ENCODE data around the gene TMEM183A.

The TMEM183A gene

DNA sequence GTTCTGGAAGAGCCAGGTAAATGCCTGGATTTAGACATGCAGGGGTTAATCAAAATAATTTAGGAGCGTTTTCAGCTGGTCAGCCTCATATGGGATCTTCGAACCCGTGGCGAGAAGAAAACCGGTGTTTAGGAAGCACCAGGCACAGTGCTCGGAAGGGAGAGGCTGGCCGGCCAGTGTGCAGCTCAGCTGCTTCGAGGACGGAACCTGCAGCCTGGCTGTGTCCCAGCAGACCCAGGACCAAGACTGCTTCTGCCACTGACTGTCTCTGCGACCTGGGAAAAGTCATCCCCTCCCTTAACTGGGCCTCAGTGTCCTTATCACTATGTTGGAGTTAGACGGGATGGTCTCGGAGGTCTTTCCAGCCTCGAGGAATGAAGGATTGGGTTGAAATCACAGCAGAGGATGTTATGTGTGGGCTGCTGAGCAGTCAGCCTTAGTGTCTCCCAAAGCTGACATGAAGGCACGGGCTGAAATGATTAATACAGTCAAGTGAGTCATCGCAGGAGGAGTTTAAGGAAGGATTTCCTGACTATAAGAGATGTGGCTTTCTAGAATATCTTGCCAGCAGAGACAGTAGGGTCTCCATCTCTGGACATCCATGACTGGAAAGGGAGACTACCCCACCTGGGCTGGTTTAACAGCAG lies 39.9 kb downstream of the TMEM183A start:
- no peak for DNase-seq

DNA sequence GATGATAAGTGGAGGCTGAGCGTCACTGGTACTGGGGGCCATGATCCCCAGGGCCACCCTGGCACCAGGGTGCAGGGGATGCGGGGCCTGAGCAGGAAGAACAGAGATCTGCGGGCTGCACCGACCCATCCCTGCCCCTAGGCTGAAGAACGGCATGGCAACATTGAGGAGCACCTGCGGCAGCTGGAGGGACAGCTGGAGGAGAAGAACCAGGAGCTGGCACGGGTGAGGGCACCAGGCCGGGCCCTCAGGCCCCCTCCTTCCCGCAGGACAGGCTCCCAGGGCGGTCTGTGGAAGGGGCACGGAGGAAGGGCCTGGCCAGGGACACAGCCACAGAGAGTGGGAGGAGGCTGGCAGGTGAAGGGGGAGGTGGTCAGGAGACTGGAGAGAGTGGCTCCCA lies 40.9 kb downstream of the TMEM183A start:
- peak in 1 of 3 experiments; percentile 41 for DNase-seq

DNA sequence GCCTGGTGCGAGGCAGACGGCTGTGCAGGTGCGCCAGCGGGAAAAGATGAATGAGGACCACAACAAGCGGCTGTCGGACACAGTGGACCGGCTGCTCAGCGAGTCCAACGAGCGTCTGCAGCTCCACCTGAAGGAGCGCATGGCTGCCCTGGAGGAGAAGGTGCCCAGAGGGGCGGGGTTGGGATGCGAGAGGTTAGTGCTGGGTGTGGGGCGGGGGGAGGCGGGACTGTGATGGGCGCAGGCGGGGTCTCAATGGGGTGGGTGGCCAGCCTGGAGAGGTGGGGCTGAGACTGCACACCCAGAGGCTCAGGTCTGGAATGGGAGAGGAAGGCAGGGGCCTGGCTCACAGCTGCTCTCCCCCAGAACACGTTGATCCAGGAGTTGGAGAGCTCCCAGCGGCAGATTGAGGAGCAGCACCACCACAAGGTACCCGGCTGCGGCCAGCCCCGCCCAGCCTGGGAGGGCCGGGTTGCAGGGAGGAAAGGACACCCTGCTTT lies 41.4 kb downstream of the TMEM183A start:
- peak; percentile 31 to 72 (median 69) for DNase-seq

DNA sequence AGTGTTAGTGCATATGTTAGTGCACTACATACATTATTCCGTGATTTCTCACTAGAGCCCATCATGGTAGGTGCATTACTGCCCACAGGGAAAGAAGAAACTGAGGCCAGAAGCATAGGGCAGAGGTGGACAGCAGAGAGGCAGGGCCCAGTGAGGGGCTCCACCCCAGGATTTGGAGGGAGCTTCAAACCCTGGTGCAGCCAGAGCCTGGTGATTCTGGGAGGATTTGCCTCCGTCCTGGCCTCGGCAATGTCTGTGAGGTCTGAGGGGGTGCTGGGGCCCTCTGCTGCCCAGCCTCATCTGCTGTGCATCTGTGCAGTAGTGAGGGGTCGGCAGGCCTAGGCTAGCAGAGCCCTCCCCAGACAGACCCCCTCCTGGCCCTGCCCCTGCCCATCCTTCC lies 41.9 kb downstream of the TMEM183A start:
- no peak for DNase-seq

DNA sequence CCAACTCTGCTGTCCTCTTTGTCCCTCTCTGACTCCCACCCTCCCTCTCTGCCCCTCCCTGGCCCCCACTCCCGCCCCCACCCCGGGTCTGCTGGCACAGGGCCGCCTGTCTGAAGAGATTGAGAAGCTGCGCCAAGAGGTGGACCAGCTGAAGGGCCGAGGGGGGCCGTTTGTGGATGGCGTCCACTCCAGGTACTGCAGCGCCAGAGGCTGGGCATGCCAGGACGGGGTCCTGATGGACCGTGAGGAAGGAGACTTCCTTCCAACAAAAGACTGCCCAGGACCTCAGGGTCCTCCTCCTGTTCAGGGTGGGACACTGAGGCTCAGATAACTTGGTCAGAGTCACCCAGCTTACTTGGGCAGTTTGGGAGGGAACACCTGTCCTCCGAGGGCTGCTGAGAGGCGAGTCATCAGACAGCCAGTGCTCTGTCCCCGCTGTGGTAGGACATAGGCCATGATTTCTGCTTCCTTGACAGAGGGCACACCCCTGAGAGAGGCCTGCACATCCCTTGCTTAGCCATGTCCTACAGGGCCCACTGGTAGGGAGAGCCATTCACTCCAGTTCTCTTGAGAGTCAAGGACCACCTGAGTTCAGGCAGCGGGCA lies 42.5 kb downstream of the TMEM183A start:
- no peak for DNase-seq

DNA sequence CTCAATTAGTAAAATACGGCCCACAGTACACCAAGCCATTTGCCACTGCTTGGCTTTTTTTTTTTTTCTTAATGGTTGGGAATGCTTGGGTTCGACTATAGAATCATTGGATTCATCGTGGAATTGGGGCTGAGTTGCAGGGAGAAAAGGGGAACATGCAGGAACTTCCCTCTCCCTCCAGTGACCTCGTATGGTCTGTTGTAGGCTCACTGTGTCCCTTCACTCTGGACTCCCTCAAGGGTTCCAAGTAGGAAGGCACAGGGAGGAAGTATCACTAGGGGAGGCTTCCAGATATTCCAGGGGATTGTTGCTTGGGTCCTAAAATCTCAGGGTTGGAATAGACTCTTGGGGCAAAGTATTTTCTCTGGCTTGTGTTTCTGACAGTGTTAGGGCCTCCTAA lies 43.7 kb downstream of the TMEM183A start:
- no peak for DNase-seq

DNA sequence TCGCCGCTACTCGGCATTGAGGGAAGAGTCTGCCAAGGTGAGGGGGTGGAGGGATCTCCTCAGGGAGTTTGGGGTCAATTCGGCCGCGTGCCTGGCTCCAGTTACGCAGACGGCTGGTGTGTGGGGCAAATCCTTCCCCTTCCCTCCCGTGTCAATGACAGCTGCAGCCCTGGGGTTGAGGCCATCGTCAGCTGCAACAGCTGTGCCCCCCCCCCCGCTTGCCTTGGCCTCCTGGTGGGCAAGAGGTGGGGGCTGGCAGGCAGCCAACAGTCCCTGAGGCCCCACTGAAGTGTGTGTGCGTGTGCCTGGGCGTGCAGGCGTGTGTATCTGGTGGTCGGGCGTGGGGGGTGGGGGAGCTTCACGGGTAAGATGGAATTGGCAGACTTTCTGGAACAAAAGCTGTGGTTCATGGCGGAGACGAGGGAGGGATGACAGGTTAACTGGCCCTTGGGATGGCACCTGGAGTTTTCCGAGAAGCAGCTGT lies 44.7 kb downstream of the TMEM183A start:
- DNase-seq: peak; percentile 68 to 92 (median 78)

DNA sequence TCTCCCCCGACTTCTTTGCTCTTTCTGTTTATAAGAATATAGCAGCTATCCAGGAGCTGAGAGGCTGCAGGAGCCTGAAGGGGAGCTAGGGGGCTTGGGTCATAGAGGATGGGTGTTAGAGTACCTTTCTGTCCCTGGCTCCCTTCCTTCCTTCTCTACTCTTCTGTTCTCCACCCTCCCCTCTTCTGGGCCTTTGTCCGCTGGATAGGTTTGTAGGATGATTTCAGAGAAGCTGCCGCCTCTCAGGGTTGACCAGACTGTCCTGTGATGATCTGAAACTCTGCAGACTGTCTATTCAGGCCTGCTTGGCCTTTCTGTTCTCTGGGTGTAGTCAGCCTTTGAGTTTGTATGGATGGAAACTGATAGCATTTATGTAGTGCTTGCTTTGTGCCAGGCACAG lies 45.4 kb downstream of the TMEM183A start:
- DNase-seq: peak in 1 of 3 experiments; percentile 67

DNA sequence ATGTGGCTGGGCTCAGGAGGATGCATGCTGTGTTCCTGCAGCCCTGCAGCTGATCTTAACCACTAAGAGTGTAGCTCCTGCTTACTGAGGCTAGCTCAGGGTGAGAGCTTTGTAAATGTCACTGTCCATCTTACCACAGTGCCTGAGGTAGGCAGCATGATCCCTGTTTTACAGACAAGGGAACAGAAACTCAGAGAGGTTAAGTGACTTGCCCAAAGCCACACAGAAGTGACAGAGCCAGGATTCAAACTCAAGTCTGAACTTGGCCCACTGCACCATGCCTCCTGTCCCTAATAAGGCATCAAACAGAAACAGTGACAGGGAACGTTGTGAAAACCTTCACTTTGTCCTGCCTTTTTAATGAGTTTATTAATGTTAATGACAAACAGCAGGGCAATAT lies 47.0 kb downstream of the TMEM183A start:
- DNase-seq: no peak

DNA sequence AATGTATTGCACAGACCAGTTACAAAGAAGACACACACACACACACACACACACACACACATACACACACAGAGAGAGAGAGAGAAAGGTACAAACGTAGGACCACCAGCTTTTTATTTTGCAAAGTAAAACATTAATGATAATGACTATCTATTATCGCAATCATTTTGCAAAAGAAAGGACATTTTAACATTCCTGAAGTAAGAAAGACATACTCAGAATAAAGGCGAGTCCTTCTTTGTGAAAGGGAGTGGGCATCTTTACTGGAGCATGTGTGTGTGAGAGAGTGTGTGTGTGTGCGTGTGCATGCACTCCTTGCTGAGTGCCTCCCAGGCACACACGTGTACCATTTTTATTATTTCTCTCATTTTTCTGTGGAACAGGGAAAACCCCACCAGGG lies 47.5 kb downstream of the TMEM183A start:
- DNase-seq: no peak

DNA sequence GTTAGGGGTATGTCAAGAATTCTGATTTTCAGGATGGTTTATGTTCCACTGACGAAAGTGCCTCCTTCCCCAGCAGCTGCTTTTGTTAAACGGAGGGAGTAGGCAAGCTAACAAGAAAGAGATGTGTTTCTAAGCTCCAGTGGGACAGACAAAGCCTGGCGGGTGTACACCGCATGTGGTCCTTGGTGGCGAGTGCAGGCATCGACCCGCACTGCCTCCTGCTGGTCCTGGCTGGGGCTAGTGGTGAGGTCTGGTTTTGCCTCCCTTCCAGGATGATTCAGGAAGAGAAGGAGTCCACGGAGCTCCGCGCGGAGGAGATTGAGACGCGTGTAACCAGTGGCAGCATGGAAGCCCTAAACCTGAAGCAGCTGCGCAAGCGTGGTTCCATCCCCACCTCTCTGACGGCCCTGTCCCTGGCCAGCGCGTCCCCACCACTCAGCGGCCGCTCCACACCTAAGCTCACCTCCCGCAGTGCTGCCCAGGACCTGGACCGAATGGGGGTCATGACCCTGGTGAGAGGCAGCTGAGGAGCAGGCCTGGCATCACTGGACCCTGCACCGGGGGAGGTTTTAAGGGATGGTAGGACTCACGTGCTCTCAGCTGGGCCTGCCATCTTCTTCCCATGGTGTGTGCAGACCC lies 48.1 kb downstream of the TMEM183A start:
- no peak for DNase-seq

DNA sequence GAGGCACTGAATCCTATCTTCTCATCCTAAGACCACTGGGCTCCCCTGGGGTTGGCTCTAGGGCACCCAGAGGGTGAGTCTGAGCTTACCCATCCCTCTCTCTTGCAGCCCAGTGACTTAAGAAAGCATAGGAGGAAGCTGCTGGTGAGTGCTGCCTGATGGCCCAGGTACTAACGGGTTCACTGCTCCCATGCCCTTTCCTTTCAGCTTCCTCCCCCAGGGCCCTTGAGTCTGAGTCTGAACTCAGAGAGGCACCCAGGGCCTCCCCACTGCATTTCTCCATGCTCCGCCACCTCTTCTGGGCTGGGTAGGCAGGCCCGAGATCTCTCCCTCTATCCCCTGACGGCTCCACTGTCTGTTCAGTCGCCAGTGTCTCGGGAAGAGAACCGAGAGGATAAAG lies 48.8 kb downstream of the TMEM183A start:
- DNase-seq: no peak

DNA sequence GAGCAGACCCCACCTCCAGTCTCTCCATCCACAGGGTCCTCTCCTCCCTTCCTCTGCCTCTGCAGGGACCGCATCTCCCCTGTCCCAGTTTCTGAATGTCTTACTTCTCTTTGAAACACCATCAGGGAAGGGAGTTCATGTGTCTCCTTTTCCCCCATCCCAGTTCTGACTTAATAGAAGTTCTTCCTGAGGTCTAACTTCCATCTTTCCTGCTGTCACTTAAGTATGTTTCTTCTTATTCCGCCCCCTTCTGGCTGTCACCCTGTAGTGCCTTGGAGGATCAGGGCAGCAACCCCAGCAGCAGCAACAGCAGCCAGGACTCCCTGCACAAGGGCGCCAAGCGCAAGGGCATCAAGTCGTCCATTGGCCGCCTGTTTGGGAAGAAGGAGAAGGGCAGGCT lies 49.3 kb downstream of the TMEM183A start:
- no peak for DNase-seq

DNA sequence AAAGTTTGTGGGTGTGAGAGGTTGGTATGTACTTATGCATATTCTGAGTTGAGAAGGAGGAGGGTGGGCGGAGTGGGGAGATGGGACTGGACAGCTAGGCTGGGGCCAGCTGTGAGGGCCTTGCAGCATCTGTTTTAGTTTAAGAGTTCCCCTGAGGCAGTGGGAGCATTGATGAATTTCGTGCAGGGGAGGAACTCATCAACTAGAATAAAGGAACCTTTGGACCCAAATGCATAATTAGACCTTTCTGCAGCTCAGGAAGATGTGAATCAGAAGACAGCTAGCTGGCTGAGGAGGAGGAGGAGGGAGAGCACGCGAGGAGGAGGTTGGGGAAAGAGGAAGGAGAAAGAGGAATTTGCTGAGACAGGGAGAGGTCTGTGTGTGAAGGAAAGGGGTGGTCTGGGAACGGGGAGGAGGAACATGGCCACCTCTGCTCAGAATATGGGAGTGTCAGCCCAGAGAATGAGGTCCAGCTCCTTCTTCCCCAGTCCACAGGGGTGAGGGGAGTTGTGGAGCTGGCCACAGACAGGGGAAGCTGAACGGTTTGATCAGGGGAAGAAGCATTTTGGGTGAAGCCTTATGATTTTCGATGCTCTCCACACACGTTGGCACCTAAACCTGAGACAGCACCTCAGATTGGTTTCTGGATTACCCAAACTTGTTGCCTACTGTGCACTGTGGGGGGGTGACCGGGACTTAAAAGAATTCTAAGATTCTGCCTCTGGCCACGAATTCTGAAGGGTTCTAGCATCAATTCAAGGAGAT lies 50.9 kb downstream of the TMEM183A start:
- no peak for DNase-seq

DNA sequence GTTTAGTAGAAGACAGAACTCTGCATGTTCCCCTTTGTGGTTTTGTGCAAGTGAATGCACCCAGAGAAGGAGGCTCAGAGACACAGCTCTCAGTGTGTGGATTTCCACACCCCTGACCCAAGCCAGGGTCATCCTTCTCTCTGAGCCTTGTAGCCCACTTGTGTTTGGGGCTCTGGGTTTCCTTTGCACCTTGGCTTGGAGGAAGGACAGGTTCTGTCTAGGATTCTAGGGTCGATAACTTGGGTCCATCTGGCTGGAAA lies 51.4 kb downstream of the TMEM183A start:
- DNase-seq: no peak

DNA sequence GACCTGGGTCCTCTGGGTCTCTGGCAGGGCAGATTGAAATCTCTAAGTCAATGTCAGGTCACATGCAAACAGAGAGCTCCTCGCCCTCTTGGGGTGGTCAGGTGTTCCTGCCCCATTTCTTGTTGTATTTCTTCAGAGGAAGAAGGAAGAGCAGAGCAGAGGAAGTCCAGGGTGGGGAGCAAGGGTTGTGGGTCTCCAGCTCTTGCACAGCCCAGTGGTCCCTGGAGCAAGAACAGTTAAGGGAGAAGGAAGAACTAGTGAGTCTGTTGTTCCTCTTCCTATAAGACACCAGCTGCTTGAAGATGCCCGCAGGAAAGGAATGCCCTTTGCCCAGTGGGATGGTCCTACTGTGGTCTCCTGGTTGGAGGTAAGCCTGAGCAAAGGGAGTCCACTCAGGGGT lies 52.3 kb downstream of the TMEM183A start:
- no peak for DNase-seq

DNA sequence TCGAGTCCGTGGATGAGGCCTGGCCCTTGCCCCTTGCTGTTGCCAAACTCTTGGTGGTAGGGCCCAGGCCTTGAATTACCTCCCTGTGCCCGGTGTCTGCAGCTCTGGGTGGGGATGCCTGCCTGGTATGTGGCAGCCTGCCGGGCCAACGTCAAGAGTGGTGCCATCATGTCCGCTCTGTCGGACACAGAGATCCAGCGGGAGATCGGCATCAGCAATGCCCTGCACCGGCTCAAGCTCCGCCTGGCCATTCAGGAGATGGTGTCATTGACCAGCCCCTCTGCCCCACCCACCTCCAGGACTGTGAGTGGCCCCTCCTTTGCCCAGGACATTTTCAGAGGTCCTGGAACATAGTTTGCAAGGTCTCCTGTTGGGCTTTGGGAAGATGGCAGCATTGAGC lies 52.9 kb downstream of the TMEM183A start:
- DNase-seq: no peak

DNA sequence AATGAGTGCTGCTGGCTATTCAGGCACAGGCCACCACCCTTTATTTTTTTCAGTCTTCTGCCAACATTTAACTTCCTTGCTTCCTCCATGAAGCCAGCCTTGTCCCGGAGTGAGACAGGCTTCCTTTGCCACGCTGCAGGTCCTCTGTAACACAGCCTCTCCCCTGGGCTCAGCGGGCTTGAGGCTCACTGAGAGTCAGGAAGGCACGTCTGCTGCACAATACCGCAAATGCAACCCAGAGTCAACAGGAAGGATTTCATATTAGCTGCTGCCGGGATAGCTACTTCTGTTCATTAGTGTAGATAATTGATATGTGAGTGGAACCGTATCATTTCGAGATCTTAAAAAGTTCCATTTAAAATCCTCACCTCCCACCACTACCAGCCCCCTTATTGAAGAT lies 56.1 kb downstream of the TMEM183A start:
- DNase-seq: no peak

DNA sequence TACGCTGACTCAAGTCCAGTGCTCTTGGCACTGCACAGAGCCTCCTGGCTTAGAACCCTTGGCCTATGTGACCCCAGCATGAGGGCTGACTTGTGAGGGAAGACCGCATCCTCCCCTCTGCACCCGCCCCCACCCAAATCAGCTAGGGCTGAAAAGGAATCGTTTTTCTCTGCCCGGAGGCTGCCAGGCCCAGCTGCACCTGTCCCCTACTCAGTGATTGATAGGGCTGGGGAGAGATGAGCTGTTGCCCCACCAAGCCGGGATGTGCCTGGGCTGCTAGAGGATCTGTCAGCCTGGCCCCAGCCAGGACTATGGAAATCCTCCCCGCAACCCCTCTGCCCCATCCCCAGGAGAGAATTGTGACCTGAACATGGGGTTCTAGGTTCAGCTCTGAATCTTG lies 58.0 kb downstream of the TMEM183A start:
- no peak for DNase-seq

DNA sequence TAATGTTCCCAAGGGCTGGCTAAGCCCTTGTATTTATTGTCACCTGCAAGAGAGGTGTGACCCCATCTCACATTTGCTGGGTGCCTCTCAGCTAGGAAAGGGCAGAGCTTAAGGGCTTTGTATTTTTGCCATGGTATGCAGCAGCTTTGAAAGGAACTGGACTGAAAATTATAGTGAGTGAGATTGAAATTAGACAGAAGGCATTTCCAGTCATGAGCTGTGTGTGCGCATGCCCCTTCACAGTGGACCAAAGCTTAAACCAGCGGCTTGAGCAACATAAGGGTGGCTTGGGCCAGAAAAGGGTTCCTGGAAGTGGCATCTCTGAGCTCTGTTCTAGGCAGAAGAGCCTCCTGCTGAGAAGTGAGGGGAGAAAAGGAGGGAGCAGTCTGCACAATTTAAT lies 58.8 kb downstream of the TMEM183A start:
- no peak for DNase-seq

DNA sequence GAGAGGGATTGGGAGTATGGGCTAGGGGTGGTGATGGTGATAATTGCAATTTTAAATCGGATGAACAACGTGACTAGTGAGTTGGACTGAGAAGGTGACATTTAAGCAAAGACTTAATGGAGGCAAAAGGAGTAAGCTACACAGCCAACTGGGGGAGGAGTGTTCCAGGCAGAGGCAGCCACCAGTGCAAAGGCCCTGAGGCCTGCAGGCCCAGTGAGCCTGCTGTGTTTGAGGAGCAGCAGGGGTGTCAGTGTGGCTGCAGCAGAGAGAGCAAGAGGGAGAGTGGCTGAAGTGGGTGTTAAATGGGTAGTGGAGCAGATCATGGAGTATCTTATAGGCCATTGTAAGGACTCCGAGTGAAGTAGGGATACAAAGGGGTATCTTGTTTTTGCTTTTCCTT lies 59.8 kb downstream of the TMEM183A start:
- DNase-seq: no peak

DNA sequence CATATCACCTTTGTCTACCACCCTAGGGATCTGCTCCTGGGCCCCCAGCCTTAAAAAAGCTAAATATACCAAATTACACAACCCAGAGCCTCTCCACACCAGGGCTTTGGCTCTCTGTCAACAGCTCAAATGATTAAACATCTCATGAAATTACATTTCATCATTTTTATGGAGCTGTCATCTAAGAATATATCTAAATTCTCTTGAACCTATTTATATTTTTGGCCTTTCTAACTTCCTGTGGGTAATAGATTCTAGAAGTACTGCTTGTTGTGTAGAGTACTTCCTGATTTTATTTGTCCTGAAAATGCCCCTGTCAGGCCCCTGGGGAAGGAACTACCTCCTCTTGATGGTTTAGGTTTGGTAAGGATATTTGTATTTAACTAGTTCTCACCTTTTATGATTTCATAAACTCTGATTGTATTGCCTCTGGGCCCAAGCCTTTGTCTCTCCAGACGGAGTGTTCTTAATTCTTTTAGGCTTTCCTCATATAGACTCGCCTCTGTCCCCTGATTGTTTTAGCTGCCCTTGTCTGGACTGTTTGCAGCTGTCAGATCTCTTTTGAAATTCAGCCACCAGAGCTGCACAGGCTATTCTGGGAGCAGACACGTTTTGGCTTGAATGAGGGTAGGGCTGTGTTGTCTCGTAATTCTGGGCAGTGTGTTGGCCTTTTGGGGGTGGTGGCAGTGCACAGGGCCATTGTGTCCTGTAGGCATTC lies 62.0 kb downstream of the TMEM183A start:
- peak in 1 of 3 experiments; percentile 60 for DNase-seq

DNA sequence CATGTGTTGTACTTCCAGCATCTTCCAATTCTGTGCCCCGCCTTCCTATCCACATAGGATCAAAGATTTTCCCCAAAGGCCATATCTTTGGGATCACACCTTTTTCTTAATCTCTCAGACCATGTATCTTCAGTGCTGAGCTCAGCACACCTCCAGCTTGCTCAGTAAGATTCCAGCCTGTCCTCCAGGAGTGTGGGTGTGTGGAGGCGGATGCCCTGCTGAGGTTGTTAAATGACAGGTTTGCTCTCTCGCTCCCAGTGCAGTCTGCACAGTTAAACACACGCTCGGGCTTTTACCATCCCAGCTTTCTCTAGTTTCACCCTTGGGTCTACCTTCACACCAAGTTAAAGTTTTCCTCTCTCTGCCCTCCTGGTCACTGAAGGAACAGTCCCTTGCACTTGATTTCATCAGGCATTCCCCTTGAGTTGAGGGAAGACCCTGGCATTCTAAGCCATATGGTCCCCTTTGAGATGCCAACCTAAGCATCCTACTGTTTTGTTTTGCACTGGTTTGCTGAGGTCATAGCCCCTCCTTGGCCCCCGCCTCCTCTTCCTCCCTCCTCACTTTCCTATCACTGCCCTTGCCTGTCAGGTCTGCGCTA lies 64.9 kb downstream of the TMEM183A start:
- DNase-seq: no peak

Measured in NCI-H1417 (cell line).